IPS-11a (cell line): ENCODE data around the gene HID1.

Experiments used
- H3K4me3 ChIP-seq: one replicate; pipeline ENCODE4 v1.5.1; 2013; ENCODE audit warnings: low read depth, low read length, control low read depth

HID1 gene

DNA sequence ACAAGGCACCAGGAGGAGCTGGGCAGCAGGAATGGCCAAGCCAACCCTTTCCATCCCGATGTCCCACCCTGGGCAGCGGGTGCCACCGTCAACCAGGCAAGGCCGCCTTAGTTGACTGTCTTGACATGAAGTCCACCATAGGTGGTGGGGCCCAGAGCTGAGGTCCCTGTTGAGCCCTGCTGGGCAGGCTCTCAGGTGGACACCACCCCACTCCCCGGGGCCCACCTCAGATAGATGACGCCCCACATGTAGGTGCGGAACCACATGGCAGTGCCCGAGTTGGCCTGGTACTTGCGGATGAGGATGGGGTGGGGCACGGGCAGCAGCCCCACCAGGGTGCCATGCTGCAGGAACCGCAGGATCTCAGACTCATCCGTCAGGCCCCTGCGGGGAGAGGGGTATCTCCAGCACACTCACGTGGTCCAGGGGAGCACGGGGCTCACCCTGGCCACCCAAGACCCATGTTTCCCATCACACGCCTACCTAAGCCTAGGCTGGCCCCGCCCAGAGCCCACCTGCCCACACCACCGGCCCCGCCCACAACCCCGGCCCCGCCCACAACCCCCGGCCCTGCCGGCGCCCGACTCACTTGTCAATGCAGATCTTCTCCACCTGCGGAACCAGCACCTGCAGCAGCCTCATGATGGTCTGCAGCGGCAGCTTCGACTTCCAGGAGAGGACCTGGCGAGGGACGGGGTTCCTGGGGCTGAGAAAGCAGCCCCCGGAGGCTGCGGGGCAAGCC, 20.7 kb downstream of the HID1 start:
- H3K4me3 ChIP-seq: no peak overlapping the region

DNA sequence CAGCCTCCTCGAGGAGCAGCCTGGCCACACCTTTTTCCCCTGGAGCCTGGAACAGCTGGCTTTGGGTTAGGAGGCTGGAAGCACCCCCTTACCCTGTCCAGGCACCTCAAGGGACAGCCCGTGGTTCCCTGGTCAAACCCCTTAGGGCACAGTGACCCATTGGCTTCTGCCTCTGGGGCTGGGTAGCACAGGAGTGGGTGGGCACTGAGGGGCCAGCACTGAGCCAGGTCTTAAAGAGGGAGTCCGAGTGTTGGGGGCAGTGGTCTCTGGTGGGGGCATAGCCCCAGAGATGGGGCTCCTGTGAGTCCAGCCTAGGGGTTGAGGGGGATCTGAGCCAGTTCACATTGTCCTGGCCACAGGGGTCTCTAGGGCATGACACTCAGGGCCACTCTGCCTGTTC, 21.5 kb downstream of the HID1 start:
- no peak overlapping the region for H3K4me3 ChIP-seq

DNA sequence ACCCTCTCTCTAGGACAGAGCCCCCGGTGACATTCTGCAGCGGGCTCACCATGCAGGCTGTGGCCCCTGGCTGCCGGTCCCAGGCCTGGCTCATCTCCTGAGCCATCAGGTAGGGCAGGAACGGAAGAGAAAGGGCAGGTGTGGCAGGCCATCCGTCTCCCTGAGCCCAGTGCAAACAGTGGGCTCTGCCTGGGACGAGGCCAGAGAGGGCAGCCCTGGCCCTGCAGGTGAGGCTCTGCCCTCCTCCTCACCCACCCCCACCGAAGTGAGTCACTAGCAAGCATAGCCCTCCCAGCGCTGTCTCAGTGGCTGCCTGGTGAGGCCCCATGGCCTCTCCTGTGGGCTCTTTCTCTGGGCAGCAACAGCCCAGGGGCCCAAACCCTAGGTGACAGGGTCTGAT, 22.4 kb downstream of the HID1 start:
- H3K4me3 ChIP-seq: no peak overlapping the region

DNA sequence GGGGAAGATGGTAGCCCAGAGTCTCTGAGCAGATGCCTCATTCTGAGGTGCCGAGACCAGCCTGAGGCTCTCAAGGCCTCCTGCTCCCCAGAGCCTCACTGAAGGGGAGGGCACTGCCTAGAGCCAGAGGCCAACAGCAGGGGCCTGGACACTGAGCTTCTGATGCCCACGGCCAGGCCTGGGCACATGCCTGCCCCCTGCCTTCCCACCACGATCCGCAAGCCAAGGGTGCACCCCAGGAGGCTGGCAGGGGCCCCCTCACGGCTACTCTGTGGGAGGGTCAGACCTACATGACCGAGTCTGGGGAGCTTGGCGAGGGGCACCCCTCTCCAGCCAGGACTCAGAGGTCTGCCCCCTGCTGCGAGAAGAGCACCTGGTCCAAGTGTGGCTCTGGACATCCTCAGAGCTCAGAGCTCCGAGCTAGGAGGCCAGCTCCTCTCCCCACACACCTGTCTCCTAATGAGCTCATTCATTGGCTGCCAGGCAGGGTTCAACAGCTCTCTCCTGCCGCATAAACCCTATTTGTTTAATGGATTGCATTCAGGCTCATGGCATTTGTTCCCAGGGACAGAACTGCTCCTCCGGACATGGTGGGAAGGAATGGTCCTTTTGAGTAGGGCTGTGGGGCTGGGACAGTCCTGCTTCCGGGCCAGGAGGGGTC, 23.0 kb downstream of the HID1 start:
- H3K4me3 ChIP-seq: no peak overlapping the region

DNA sequence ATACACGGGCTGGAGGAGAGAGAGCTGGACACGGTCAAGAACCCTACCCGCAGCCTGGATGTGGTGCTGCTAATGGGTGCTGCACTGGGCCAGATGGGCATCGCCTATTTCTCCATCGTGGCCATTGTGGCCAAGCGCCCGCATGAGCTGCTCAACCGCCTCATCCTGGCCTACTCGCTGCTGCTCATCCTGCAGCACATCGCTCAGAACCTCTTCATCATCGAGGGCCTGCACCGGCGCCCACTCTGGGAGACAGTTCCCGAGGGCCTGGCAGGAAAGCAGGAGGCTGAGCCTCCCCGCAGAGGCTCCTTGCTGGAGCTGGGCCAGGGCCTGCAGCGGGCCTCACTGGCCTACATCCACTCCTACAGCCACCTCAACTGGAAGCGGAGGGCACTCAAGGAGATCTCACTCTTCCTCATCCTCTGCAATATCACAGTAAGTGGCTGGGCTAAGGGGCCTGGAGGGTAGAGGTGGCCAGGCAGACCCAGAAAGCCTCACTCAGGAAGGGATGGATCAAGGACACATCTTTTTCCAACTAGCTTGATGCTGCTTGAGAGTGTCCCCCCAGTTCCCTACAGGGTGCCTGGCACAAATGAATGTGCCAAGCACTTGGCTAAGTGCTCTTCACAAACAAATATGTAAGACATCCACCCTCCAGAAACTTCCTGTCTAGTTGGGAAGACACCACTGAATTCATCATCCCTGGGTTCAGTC, 25.4 kb downstream of the HID1 start:
- no peak overlapping the region for H3K4me3 ChIP-seq

DNA sequence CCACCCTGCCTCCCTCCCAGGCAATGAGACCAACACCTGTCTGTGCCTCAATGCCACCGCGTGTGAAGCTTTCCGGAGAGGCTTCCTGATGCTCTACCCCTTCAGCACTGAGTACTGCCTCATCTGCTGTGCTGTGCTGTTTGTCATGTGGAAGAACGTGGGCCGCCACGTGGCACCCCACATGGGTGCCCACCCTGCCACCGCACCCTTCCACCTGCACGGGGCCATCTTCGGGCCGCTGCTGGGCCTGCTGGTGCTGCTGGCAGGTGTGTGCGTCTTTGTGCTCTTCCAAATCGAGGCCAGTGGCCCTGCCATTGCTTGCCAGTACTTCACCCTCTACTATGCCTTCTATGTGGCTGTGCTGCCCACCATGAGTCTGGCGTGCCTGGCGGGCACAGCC, 25.9 kb downstream of the HID1 start:
- no peak overlapping the region for H3K4me3 ChIP-seq

DNA sequence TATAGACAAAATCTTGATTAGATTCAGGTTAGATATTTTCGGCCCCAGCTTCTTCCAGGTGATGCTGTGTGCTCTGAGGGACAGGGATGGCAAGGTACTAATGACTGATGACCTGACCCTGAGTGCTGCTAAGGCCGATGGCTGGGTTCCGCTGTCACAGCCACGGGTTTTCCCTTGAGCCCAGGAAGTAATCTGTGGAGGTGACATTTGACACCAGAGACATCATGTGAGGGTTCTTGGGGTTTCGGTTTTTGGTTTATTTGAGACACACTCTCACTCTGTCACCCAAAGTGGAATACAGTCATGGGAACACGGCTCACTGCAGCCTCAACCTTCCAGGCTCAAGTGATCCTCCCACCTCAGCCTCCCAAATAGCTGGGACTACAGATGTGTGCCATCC, 27.0 kb downstream of the HID1 start:
- H3K4me3 ChIP-seq: no peak overlapping the region

DNA sequence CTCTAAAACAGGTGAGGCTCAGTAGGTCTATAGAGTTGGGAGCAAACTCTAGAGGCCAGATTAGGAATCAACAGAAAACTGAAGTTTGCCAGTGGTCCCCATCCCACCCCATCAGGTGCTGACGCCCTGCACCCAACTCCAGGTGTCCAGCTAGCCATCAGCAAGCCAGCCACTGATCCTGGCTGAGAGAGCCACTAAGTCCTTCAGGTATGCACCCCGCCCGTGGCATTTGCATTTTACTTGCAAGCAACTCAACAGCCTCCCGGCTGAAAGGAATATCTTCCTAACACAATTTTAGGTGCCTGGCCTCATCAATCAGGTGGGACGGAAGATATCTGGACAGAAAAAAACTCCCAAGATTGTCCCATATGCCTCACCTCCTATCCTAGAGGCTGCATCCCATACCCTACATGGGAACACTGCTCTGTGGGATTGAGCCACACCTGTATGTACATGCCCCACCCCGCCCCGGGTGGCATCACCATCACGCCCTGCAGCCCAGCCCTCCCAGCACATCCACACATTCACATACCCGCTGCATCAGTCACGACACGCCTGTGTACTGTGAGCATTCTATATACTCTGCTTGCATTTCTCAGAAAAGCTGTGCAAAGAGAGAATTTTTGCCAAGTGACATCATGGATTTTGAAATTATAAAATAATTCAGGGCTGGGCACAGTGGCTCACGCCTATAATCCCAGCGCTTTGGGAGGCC, 28.6 kb downstream of the HID1 start:
- H3K4me3 ChIP-seq: no peak overlapping the region

DNA sequence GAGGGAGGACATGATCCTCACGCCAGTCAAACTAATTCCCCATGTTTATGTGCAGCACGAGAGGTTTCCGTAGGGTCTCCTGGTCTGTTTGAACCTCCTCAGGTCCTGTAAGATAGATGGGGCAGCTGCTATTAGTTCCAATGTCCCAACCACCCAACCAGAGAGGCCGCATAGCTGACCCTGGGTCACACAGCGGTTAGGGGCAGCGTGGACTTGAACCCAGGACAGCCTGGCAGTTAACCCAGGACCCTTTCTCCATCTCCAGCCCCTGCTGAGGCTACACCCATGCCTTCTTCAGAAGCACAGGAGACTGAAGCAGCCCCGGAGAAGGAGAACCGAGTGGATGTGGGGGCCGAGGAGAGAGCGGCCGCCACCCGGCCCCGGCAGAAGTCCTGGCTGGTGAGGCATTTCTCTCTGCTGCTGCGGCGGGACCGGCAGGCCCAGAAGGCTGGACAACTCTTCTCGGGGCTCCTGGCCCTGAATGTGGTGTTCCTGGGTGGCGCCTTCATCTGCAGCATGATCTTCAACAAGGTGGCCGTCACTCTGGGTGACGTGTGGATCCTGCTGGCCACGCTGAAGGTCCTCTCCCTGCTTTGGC, 31.3 kb downstream of the HID1 start:
- H3K4me3 ChIP-seq: no peak overlapping the region

DNA sequence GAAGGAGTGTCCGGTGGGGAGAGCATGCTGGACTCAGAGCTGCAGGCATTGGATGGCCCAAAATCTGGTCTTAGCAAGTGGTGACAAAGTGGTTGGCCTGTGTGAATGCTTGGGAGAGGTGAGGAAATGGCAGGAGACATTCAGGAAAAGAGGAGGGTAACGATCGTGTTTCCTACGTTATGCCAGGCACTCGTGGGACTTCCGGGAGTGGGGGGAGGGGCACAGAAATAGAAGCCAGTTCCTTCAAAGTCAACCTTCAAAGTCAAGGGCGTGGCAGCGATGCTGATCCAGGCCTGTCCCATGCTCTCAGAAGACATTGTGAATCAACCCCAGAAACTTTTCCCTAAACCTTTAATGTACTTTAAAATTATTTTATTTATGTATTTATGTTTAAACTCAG, 33.0 kb downstream of the HID1 start:
- H3K4me3 ChIP-seq: no peak overlapping the region

DNA sequence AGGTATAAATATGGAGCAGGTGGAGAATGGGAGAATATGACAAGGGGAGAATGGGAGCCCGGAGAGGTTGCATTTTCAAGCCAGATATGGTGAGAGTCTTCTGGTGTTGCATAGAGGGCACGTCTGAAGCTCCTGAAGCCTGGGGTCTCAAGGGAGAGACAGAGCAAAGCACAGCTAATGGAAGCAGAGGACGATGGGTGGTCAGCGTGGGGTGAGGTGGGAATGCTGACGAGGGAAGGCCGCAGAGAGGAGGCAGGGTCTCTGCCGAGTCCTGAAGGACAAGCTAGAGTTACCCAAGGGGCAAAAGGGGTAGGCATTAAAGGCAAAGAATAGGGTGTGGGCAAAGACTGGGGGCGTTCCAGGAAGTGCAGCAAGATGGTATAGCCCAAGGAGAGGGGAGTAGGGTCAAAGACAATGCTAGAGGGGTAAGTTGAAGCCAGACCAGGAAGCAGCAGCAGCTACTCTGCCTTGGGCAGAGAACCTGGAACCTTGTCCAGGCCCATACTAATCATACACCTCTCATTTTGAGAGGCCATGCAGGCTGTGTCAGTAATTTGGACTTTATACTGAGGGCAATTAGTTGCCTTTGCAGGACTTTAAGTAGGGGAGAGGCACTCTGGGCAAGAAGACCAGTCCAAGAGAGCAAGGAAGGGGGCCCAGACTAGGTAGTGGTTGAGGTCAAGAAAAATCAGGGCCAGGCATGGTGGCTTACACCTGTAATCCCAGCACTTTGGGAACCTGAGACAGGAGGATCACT, 34.2 kb downstream of the HID1 start:
- no peak overlapping the region for H3K4me3 ChIP-seq

DNA sequence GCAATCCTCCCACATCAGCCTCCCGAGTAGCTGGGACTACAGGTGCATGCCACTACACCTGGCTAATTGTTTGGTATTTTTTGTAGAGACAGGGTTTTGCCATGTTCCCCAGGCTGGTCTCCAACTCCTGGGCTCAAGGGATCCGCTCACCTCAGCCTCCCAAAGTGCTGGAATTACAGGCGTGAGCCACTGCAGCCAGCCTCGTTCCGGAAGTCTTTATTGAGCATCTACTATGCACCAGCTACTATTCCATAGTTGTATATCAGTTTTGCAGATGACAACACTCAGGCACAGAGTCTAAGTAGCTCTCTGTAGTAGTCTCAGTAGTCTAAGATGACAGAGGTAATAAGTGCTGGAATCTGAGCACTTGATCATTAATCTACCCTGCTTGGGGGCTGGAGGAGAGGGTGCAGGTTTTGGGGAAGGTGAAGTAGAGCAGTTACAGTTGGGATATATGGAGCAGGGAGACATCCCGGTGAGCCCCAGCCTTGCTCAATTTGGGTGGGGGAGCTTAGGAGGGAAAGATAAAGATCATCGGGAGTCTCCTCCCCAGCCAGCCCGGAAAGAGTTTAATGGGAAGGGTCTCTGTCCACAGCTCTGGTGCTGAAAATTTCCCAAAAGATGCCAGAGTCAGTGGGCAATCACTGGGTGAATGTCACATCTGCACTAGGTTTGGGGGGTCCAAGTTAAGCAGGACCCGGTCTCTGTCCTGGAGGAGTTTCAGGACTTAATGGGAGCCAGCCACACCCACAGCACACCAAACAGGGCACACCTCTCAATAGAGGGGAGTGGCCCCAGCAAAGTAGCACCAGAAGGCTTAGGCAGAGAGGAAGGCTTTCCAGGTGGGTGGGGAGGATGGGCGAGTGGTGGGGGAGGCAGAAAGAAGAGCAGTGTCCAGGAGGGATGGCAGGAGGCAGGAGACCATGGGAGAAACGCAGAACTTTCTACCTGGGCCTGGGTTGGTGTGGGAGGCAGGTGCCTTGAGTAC, 35.2 kb downstream of the HID1 start:
- H3K4me3 ChIP-seq: no peak overlapping the region

DNA sequence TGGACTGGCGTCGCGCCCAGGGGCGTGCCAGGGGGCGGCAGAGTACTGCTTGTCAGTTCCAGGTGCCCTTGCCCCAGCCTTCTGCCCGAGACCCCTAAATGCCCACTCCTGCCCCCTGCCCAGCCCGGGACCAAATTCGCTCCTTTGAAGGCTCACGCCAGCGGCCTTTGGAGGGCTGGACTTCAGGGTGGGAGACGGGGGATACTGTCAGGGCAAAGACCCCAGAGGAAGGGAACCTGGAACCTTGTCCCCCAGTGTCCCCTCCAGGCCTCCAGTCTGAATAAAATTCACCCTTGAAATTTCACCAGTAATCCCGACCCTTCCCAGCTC, 36.1 kb downstream of the HID1 start:
- H3K4me3 ChIP-seq: no peak overlapping the region

DNA sequence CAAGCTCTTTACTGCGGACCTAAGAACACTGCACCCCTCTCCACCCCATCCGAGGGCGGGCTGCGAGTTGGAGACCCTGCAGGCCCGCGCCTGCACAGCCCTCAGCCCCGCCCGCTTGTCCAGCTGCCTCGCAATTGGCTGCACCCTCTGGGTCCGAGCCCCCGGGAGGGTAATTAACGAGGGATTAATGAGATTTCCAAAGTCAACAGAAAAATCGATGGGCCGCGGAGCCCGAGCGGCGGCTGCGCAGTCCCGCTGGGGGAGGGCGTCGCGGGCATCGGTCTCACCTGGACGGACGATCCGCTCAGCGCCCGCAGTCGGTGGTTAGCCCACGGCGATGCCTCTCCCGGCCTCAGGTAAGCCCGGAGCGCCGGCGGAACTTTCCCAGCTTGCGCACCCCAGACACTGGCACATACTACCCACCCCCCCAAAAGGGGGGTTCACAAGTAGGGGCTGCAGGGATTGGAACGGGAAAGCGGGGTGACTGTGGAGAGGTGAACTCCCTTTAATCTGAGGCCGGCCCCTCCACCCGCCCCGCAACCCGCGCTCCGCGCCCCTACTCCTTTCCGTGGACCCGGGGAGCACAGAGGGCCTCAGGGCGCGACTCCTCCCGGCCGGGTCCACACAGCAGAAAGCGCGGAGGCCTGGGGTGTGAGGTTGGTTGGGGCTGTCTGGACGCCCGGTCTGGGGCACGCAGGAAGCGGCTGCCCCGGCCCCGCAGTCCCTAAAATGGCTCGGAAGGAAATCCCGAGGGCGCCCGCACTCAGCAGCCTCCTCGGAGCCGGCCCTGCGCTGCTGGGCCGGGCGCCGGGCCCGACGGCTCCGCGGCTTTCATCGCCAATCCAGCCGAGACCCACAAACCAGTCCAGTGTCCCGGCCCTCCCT, 36.7 kb downstream of the HID1 start, which contains the start of gene OTOP3:
Gene OTOP3 (plus strand): TSS at position 314 of the 885 bp plus-strand sequence. CDS start 24 bp downstream, at position 338.
- no peak within 1 kb of the TSS for H3K4me3 ChIP-seq

DNA sequence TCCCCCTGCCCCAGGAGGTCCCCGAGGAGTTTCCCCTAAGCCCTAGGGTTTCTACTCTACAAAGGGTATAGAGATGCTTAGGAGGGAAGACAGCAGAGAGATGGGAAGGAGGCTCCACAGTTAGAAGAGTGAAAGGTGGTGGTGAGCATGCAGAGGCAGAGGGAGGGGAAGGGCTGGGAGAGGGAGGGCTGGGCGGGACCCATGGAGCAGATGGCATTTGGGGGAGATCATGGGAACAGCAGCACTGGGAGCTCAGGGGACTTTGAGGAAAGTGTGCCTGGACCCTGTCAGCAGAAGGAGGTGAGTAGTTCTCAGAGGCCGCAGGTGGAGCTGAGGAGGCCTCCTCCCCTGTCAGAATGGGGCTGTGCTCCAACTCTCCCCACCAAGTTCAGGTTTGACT, 37.5 kb downstream of the HID1 start:
- no peak overlapping the region for H3K4me3 ChIP-seq

DNA sequence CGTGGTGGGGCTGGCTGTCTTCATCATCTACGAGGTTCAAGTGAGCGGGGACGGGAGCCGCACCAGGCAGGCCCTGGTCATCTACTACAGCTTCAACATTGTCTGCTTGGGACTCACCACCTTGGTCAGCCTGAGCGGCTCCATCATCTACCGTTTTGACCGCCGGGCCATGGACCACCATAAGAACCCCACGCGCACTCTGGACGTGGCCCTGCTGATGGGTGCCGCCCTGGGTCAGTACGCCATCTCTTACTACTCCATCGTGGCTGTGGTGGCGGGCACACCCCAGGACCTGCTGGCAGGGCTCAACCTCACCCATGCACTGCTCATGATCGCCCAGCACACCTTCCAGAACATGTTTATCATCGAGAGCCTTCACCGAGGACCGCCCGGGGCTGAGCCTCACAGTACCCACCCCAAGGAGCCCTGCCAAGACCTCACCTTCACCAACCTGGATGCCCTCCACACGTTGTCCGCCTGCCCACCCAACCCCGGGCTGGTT, 42.0 kb downstream of the HID1 start:
- H3K4me3 ChIP-seq: no peak overlapping the region

DNA sequence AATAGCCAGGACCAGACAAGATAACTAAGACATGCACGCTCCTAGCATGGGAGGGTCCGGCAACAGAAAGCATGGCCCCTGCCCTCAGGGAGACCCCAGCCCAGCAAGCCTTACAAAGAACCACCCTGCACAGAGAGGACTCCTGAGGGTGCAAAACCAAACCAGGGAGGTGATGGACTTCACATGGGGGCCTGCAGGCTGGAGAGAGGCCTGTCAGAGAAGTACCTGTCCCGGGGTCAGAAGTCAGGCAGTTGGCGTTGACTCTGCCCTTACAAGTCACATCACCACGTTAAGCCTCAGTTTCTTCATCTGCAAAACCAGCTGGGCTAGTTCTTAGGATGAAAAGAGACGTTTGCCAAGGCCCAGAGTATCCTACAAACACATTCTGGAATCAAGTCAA, 43.8 kb downstream of the HID1 start:
- H3K4me3 ChIP-seq: no peak overlapping the region

DNA sequence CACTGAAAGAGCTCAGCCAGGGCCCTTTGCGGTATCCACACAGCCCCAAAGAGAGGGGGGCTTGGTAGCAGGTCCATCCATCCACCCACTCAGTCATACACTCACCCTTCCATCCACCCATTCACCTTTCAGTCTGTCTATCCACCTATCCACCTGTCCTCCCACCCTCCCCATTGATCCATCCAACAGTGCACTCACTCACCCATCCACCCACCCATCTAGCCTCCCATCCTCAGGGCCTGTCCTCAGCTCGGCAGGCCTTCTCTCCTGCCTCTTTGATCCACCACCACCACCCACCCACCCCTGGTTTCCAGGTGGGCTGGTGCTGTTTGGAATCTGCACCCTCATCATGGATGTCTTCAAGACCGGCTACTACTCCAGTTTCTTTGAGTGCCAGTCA, 47.3 kb downstream of the HID1 start:
- H3K4me3 ChIP-seq: no peak overlapping the region
